Suprapubic skin (tissue), 4 donors: ENCODE measurements around the gene ECE2. TPM values are rescaled to one million over a fixed set of nuclear protein-coding genes. Genes with fewer than 3 reads are reported as not detected.

ENCODE experiments used
- DNase-seq, 2 donors: peaks; one replicate each; pipeline ENCODE4 v3.0.0-alpha.2; 2019; ENCODE audit warnings: low spot score in 2 of 2
- H3K27ac ChIP-seq: fragments of 200-600 bp; sonication (generic); one replicate; pipeline ENCODE4 v1.5.1; 2019
- H3K27me3 ChIP-seq: fragments of 200-600 bp; sonication (generic); one replicate; pipeline ENCODE4 v1.5.1; 2019
- H3K36me3 ChIP-seq: fragments of 200-600 bp; sonication (generic); one replicate; pipeline ENCODE4 v1.5.1; 2019
- H3K4me1 ChIP-seq: fragments of 200-600 bp; sonication (generic); one replicate; pipeline ENCODE4 v1.5.1; 2019
- H3K4me3 ChIP-seq: fragments of 200-600 bp; sonication (generic); one replicate; pipeline ENCODE4 v1.5.1; 2019; ENCODE audit warnings: mild to moderate bottlenecking
- H3K9me3 ChIP-seq: fragments of 200-600 bp; sonication (generic); one replicate; pipeline ENCODE4 v1.5.1; 2019
- EP300 ChIP-seq: sonication (generic); formaldehyde crosslinking; IDR thresholded peaks from one replicate; pipeline ENCODE4 v1.6.1; 2017; ENCODE audit warnings: antibody characterized with exemption
- POLR2A ChIP-seq, 2 donors: fragments of 450-650 bp; IDR thresholded peaks; one replicate each; pipeline ENCODE4 v1.6.1; 2017; ENCODE audit warnings: antibody characterized with exemption in 2 of 2, mild to moderate bottlenecking in 2 of 2, moderate library complexity in 2 of 2
- POLR2AphosphoS5 ChIP-seq, 3 donors: sonication (generic); formaldehyde crosslinking; IDR thresholded peaks; one replicate each; pipeline ENCODE4 v1.6.1; 2017; ENCODE audit warnings: antibody characterized with exemption in 3 of 3
- WGBS: methylation state at CpG from one replicate; pipeline ENCODE4 v1.1.5; 2018; 5-methylcytosine and 5-hydroxymethylcytosine counted together
- total RNA-seq, 4 donors: library from RNA; depleted of rRNA; stranded (reverse); fragments of >200 nt; gene quantifications; one replicate each; pipeline ENCODE4 v1.1.0, GENCODE V29; 2016
- TF ChIP-seq, protein P1 (sequence below), 2 donors: fragments of 200-600 bp in 1 of 2; fragments of 450-650 bp in 1 of 2; sonication (generic) in 1 of 2; IDR thresholded peaks; one replicate each; pipeline ENCODE4 v1.5.1; 2016 to 2019; ENCODE audit warnings: antibody characterized with exemption in 2 of 2, mild to moderate bottlenecking in 1 of 2, moderate library complexity in 1 of 2

ECE2 gene
- total RNA-seq, 4 donors from 2014 or later, result not detected

DNA sequence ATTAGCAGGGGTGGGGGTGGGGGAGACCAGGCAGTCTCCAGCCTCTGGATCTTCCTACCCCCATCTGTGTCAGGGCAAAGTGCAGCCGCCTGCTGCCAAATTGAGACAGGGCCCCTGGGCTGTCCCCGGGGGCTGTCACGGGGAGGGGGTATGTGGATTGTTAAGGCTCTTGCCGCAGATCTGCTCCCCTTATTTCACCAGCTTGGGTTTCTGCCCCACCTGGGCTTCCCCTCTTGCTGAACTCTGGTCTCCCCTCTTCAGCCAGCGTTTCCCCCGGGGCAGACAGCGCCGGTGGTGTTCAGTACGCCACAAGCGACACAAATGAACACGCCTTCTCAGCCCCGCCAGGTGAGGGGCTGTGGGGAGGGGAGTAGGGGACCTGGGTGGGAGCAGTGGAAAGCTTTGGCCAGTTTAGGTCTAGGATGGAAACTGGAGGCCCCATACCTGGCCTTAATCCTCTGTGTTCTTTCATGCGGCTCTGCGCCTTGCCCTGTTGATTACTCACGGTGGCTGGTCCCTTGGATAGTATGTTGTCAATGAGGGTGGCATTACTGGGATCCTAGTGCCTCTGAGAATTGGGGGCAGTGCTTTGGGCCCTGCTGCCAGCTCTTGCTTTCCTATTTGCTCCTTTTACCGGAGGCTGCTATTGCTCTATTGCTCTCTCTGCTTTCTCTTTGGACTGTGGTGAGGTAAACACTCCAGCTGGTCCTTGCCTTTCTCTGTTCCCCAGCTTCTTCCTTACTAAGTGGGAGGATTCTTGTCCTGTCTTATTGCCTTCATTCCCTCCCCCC is 40.2 kb downstream of the ECE2 start:
- 14% methylated on average over 15 of the region's 16 CpGs for WGBS
- peak in 1 of 2 donors; percentile 70 for DNase-seq
- H3K36me3 ChIP-seq, result peaks cover 17% of the 10 kb centered on the region
- H3K4me3 ChIP-seq, result peak overlapping the region; percentile 78
- H3K9me3 ChIP-seq, result no peaks in the 10 kb centered on the region
- H3K27me3 ChIP-seq, result no peaks in the 10 kb centered on the region
- H3K27ac ChIP-seq, result peak overlapping the region; percentile 99
- TF ChIP-seq POLR2A (IDR thresholded peaks at IDR 0.05) (no peak), EP300 (no peak), POLR2AphosphoS5 (IDR thresholded peaks at IDR 0.05) (no peak)
- TF ChIP-seq, protein P1, sequence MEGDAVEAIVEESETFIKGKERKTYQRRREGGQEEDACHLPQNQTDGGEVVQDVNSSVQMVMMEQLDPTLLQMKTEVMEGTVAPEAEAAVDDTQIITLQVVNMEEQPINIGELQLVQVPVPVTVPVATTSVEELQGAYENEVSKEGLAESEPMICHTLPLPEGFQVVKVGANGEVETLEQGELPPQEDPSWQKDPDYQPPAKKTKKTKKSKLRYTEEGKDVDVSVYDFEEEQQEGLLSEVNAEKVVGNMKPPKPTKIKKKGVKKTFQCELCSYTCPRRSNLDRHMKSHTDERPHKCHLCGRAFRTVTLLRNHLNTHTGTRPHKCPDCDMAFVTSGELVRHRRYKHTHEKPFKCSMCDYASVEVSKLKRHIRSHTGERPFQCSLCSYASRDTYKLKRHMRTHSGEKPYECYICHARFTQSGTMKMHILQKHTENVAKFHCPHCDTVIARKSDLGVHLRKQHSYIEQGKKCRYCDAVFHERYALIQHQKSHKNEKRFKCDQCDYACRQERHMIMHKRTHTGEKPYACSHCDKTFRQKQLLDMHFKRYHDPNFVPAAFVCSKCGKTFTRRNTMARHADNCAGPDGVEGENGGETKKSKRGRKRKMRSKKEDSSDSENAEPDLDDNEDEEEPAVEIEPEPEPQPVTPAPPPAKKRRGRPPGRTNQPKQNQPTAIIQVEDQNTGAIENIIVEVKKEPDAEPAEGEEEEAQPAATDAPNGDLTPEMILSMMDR (IDR thresholded peaks at IDR 0.05), result no peak
- peaks cover 62% of the 10 kb centered on the region for H3K4me1 ChIP-seq

GRCh38 chr3:184316792-184317191 is 41.0 kb downstream of the ECE2 start:
- Histone ChIP-seq H3K27me3 (no peaks in the 10 kb centered on the region), H3K27ac (peak overlapping the region; percentile 99), H3K9me3 (no peaks in the 10 kb centered on the region), H3K4me3 (peak overlapping the region; percentile 78), H3K4me1 (peaks cover 69% of the 10 kb centered on the region), H3K36me3 (peaks cover 25% of the 10 kb centered on the region)
- no peak for DNase-seq
- TF ChIP-seq, protein P1 (IDR thresholded peaks at IDR 0.05), result no peak
- no peak for TF ChIP-seq EP300
- no peak for TF ChIP-seq POLR2AphosphoS5 (IDR thresholded peaks at IDR 0.05)
- TF ChIP-seq POLR2A (IDR thresholded peaks at IDR 0.05), result no peak
- 79% methylated on average over 7 of the region's 7 CpGs for WGBS

DNA sequence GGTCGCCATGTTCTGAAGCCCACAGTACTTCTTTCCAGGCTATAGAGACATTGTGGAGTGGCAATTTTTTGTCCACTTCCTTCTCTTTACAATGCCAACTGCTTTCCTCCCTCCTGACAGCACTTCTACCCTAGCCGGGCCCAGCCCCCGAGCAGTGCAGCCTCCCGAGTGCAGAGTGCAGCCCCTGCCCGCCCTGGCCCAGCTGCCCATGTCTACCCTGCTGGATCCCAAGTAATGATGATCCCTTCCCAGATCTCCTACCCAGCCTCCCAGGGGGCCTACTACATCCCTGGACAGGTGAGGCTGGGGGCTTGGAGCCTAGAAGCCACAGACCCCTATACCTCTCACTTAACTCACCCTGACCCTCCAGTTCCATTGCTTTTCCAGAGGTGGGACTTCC is 41.4 kb downstream of the ECE2 start:
- H3K27ac ChIP-seq, result peak overlapping the region; percentile 1
- 72% methylated on average over 5 of the region's 5 CpGs for WGBS
- H3K36me3 ChIP-seq, result peaks cover 29% of the 10 kb centered on the region
- no peaks in the 10 kb centered on the region for H3K27me3 ChIP-seq
- TF ChIP-seq, protein P1 (IDR thresholded peaks at IDR 0.05), result no peak
- no peak for TF ChIP-seq POLR2AphosphoS5 (IDR thresholded peaks at IDR 0.05)
- TF ChIP-seq POLR2A (IDR thresholded peaks at IDR 0.05), result no peak
- TF ChIP-seq EP300, result no peak
- peak overlapping the region; percentile 78 for H3K4me3 ChIP-seq
- no peak for DNase-seq
- no peaks in the 10 kb centered on the region for H3K9me3 ChIP-seq
- peaks cover 73% of the 10 kb centered on the region for H3K4me1 ChIP-seq

DNA sequence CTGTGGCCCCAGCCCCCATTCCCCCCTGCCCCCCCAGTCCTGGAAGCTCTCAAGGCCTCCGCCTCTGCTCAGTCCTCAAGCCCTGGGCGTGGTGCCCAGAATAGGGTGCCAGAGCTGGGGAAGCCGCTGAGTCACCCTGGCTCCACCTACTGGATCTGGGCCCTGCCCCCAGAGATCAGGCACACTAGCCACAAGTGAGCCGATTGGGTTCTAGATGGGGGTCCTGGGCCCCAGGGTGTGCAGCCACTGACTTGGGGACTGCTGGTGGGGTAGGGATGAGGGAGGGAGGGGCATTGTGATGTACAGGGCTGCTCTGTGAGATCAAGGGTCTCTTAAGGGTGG is 44.3 kb downstream of the ECE2 start:
- peak overlapping the region; percentile 49 for H3K4me3 ChIP-seq
- WGBS, result 20% methylated on average over 1 of the region's 4 CpGs
- DNase-seq, result peak; percentile 96 to 98
- no peaks in the 10 kb centered on the region for H3K27me3 ChIP-seq
- no peaks in the 10 kb centered on the region for H3K9me3 ChIP-seq
- peaks cover 57% of the 10 kb centered on the region for H3K36me3 ChIP-seq
- peaks cover 73% of the 10 kb centered on the region for H3K4me1 ChIP-seq
- TF ChIP-seq EP300, result no peak
- no peak for TF ChIP-seq POLR2AphosphoS5 (IDR thresholded peaks at IDR 0.05)
- no peak for TF ChIP-seq POLR2A (IDR thresholded peaks at IDR 0.05)
- TF ChIP-seq, protein P1 (IDR thresholded peaks at IDR 0.05), result no peak
- H3K27ac ChIP-seq, result peak overlapping the region; percentile 93

DNA sequence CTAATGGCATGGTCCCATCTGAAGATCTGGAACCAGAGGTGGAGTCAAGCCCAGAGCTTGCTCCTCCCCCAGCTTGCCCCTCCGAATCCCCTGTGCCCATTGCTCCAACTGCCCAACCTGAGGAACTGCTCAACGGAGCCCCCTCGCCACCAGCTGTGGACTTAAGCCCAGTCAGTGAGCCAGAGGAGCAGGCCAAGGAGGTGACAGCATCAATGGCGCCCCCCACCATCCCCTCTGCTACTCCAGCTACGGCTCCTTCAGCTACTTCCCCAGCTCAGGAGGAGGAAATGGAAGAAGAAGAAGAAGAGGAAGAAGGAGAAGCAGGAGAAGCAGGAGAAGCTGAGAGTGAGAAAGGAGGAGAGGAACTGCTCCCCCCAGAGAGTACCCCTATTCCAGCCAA is 45.8 kb downstream of the ECE2 start:
- Histone ChIP-seq H3K4me3 (no peak overlapping the region), H3K4me1 (peaks cover 59% of the 10 kb centered on the region), H3K36me3 (peaks cover 73% of the 10 kb centered on the region), H3K9me3 (no peaks in the 10 kb centered on the region), H3K27ac (peak overlapping the region; percentile 93), H3K27me3 (no peaks in the 10 kb centered on the region)
- TF ChIP-seq POLR2AphosphoS5 (IDR thresholded peaks at IDR 0.05) (no peak), EP300 (no peak), POLR2A (IDR thresholded peaks at IDR 0.05) (no peak)
- TF ChIP-seq, protein P1 (IDR thresholded peaks at IDR 0.05), result no peak
- WGBS, result 88% methylated on average over 5 of the region's 5 CpGs
- no peak for DNase-seq
